ENCODE measurements around the gene APP.

The APP gene

DNA sequence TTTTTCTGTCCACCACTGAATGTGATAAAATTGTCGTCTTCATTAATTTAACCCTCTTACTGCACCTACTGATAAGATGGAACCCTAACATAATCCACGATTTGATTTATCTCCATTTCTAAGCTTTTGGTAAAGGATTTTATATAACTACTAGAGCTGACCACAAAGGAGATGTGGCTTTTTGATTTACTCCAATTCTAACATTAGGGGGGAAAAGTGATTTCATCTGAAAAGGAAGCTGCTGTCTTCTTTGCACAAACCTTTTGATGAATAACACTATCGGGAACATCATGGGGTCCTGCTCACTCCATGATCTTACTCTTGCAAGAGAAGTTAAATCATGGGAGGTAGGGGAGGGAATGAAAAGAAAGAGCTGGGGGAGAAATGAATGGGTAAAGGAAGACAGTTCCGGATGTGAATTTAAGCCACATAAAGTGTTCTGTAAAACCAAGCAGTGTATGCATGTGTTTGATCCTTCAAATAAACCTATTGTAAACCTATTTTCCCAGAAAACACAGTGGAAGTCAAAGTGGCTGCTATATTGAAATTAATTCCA is 274.0 kb downstream of the APP start:
- H3K9me3 ChIP-seq, result no peaks in the 10 kb centered on the region
- H3K36me3 ChIP-seq, result peaks cover 27% of the 10 kb centered on the region
- DNase-seq, result no peak
- no peaks in the 10 kb centered on the region for H3K27me3 ChIP-seq
- H3K4me3 ChIP-seq (ENCODE audit: low read depth, low read length), result no peak overlapping the region
- TF ChIP-seq, protein P1, sequence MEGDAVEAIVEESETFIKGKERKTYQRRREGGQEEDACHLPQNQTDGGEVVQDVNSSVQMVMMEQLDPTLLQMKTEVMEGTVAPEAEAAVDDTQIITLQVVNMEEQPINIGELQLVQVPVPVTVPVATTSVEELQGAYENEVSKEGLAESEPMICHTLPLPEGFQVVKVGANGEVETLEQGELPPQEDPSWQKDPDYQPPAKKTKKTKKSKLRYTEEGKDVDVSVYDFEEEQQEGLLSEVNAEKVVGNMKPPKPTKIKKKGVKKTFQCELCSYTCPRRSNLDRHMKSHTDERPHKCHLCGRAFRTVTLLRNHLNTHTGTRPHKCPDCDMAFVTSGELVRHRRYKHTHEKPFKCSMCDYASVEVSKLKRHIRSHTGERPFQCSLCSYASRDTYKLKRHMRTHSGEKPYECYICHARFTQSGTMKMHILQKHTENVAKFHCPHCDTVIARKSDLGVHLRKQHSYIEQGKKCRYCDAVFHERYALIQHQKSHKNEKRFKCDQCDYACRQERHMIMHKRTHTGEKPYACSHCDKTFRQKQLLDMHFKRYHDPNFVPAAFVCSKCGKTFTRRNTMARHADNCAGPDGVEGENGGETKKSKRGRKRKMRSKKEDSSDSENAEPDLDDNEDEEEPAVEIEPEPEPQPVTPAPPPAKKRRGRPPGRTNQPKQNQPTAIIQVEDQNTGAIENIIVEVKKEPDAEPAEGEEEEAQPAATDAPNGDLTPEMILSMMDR (IDR thresholded peaks at IDR 0.05; ENCODE audit: low read depth, low read length), result no peak
- peaks cover 21% of the 10 kb centered on the region for H3K4me1 ChIP-seq

DNA sequence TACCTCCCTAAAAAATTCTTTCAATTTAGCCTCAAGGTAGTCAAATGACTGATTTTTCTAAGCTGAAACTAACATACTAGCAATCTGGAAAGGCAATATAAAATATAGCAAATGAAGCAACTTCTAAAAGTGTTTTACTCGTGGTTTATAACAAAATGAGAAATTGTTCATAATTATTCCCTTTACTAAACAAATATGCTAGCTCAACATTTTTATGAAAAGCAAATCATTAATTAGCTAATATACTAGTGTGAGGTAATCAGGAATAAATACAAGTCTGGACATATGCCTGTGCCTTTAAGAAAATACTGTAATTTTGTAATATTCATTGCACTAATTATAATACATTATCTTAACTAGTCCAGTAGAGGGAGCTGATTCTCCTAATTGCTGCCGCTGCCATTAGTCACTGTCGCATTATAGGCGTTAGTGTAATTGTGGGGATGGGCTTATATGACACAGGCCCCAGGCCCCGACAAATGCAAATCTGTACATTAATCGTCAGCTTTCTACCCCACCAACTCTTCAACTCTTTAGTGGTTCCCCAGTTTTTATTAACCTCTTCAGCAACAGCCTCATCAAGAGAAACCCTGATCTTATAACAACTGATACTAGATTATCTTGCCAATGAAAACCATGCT is 274.9 kb downstream of the APP start:
- no peaks in the 10 kb centered on the region for H3K9me3 ChIP-seq
- H3K4me3 ChIP-seq (ENCODE audit: low read depth, low read length), result no peak overlapping the region
- H3K4me1 ChIP-seq, result peaks cover 21% of the 10 kb centered on the region
- TF ChIP-seq, protein P1 (IDR thresholded peaks at IDR 0.05; ENCODE audit: low read depth, low read length), result peak; percentile 70
- no peaks in the 10 kb centered on the region for H3K27me3 ChIP-seq
- H3K36me3 ChIP-seq, result peaks cover 36% of the 10 kb centered on the region
- peak; percentile 29 for DNase-seq

DNA sequence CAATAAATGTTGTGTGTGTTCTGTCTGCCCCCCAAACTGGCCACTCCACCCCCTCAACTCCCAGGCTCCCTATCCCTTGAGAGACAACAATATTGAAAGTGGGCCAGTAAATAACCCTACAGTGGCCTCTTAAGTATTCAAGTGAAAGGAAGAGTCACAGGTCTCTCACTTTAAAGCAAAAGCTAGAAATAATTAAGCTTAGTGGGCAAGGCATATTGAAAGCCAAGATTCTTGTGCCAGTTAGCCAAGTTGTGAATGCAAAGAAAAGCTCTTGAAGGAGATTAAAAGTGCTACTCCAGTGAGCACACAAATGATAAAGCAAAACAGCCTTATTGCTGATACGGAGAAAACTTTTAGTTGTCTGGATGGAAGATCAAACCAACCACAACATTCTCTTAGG is 277.4 kb downstream of the APP start:
- H3K36me3 ChIP-seq, result peaks cover 45% of the 10 kb centered on the region
- no peaks in the 10 kb centered on the region for H3K9me3 ChIP-seq
- no peaks in the 10 kb centered on the region for H3K27me3 ChIP-seq
- TF ChIP-seq, protein P1 (IDR thresholded peaks at IDR 0.05; ENCODE audit: low read depth, low read length), result no peak
- DNase-seq, result no peak
- no peak overlapping the region for H3K4me3 ChIP-seq (ENCODE audit: low read depth, low read length)
- H3K4me1 ChIP-seq, result peaks cover 14% of the 10 kb centered on the region

DNA sequence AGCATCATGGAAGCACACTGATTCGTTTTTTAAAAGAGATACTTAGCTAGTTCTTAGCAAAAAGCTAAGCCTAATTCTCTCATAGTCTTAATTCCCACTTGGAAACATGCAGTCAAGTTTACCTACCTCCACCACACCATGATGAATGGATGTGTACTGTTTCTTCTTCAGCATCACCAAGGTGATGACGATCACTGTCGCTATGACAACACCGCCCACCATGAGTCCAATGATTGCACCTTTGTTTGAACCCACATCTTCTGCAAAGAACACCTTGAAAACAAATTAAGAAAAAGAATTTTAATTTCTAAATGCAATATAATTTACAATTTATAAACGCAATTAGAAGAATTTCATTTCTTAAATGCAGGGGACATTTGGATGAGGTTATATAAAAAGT is 279.0 kb downstream of the APP start:
- Histone ChIP-seq H3K27me3 (no peaks in the 10 kb centered on the region), H3K9me3 (no peaks in the 10 kb centered on the region), H3K4me1 (peaks cover 5% of the 10 kb centered on the region; the same call in 1 of the 2 replicates), H3K36me3 (peaks cover 49% of the 10 kb centered on the region), H3K4me3 (ENCODE audit: low read depth, low read length) (no peak overlapping the region)
- DNase-seq, result no peak
- TF ChIP-seq, protein P1 (IDR thresholded peaks at IDR 0.05; ENCODE audit: low read depth, low read length), result no peak

DNA sequence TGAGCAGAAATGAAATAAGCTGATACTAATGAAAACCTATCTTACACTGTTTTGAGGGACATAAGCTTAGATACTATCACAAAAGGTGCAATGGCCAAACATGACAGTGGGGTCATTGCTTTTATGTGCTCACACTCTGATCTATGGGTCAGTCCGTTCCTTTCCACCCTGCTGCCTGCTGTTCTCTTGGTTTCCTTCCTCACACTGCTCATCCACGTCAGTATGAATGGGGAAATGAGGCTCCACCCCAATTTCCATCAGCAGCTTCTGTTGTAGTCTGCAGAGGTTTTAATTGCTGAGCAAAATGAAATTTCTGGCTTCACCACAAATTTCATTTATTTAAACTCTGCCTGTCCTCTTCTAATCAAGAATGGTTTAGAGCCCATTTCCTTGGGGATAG is 280.6 kb downstream of the APP start:
- Histone ChIP-seq H3K4me3 (ENCODE audit: low read depth, low read length) (no peak overlapping the region), H3K27me3 (no peaks in the 10 kb centered on the region), H3K4me1 (no peaks in the 10 kb centered on the region), H3K36me3 (peaks cover 42% of the 10 kb centered on the region), H3K9me3 (no peaks in the 10 kb centered on the region)
- TF ChIP-seq, protein P1 (IDR thresholded peaks at IDR 0.05; ENCODE audit: low read depth, low read length), result no peak
- DNase-seq, result no peak

DNA sequence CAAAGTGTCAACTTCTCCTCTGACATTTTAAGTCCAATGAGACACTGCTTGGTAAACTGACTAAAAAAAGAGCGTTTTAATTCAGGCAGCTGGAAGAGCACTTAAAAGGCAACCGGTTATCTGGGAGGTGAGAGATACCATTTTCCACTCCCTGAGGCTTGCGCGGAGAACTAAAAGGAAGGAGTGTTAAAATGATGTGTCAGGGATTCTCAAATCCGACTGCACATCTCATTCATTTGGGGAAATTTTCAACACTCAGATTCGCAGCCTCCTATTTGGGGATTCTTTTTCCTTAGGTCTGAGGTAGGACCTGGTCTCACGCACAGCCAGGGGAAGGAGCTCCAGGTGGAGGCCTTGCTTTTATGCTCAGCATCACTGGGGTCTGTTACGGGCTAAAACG is 281.9 kb downstream of the APP start:
- H3K9me3 ChIP-seq, result no peaks in the 10 kb centered on the region
- TF ChIP-seq, protein P1 (IDR thresholded peaks at IDR 0.05; ENCODE audit: low read depth, low read length), result no peak
- no peak overlapping the region for H3K4me3 ChIP-seq (ENCODE audit: low read depth, low read length)
- no peaks in the 10 kb centered on the region for H3K27me3 ChIP-seq
- no peaks in the 10 kb centered on the region for H3K4me1 ChIP-seq
- DNase-seq, result no peak
- H3K36me3 ChIP-seq, result peaks cover 31% of the 10 kb centered on the region
